ENCODE data around the gene MAPK10.
"Not testable (repeated sequence)": the region's sequence is repeated elsewhere in the genome, so short reads cannot be mapped to it uniquely, and the experiment has no call there.

Gene MAPK10

GRCh38 chr4:86334020-86334750, 25.7 kb downstream of the MAPK10 start:
- DNase-seq = no peak

- no peak for DNase-seq
These were observed 26.6 kb downstream of the MAPK10 start for GRCh38 chr4:86333236-86333635.

DNA sequence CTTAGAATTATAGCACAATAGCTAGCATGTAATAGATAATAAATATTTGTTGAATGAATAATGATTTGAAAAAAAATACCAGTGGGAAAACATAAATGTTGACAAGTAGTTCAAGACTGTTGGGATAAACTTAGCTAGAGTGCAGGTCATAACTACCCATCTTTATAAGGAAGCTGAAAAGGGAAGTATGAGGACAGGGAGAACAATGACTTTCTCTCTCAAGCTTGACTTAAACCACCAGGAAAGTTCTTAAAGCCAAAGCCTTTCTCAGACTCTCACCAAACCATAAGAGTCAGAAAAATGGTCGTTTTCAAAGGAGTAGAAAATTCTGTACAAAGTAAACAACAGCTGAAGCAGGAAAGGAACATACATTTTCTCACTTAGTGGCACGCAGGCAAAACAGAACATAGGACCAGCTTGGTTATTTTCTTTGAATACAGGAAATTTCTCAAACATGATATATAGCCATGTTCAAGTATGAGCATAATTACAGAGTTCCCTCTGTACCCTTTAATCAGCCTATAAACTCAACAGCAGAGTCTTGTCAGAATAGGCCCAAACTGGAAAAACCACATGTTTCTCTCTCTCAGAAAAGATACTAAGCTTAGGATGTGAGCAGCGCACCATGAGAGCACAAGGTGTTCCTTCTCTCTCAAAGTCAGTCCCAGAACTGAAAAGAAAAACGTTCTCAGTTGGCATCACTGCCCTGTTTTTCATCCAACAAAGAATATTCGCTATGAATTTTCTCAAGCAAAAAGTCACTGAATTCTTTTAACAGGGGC, 28.7 kb downstream of the MAPK10 start:
- no peak for DNase-seq

DNA sequence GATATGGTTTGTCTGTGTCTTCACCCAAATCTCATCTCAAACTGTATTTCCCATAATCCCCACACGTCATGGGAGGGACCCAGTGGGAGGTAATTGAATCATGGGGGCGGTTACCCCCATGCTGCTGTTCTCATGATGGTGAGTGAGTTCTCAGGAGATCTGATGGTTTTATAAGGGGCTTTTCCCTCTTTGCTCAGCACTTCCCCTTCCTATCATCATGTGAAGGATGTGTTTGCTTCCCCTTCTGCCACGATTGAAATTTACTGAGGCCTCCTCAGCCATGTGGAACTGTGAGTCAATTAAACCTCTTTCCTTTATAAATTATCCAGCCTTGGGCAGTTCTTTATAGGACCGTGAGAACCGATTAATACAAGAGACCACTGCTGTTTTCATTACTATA, 29.4 kb downstream of the MAPK10 start:
- DNase-seq = not testable (repeated sequence)

GRCh38 chr4:86329431-86329830, 30.4 kb downstream of the MAPK10 start:
- no peak for DNase-seq

DNA sequence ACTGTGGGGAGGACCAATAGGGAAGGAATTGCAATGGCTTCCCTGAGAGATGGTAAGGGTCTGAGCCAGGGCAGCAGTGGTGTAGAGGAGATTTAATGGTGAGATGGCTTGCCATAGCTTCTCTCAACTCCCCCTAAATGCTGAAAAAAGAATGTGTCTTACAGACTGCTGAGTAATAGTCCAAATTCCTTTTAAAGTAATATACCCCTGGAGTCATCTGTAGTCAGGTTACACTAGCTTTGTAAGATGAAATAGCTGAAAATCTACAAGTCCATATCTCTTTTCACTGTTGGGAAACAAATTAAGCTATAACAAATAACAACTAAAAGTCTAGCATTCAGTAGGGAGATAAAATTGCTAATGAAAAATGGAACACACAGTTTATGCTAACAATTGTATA, 33.5 kb downstream of the MAPK10 start:
- DNase-seq = no peak

GRCh38 chr4:86319390-86319789, 40.5 kb downstream of the MAPK10 start:
- no peak for DNase-seq

- no peak for DNase-seq
These were observed 44.3 kb downstream of the MAPK10 start for GRCh38 chr4:86315579-86315978.

DNA sequence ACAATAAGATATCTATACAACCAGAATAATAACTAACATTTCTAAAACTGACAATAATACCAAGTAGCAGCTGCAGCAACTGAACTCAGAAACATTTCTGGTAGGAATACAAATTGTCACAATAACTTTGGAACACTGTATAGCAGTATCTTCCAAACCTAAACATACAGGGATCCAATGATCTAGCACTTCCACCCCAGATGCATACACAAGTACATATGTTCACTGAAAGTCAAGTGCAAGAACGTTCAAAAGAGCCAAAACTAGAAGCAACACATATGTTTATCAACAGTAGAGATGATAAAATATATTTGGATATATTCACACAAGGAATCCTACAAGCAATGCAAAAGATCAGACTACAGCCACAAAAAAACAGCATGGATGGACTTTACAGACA, 46.2 kb downstream of the MAPK10 start:
- no peak for DNase-seq

GRCh38 chr4:86307432-86307831, 52.4 kb downstream of the MAPK10 start:
- DNase-seq = no peak

GRCh38 chr4:86306816-86307215, 53.0 kb downstream of the MAPK10 start:
- peak; percentile 4 for DNase-seq

DNA sequence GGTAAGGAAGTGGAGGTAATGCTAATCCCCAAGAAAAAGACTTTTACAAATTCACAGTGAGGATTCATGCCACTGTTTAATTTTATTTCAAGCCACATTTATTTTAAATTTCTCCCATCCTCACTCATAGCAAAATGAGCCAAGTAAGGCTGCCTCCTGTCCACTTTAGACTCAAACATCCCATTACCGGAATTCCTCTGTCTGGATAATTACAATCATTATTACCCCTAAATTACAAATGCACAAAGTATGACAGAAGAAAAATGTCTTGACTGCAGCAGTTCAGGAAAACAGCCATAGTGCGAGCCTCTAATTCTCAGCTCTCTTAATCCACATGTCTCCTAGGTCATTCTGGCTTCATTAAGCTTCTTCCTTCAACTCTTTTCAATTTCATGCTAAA, 57.0 kb downstream of the MAPK10 start:
- DNase-seq = no peak

DNA sequence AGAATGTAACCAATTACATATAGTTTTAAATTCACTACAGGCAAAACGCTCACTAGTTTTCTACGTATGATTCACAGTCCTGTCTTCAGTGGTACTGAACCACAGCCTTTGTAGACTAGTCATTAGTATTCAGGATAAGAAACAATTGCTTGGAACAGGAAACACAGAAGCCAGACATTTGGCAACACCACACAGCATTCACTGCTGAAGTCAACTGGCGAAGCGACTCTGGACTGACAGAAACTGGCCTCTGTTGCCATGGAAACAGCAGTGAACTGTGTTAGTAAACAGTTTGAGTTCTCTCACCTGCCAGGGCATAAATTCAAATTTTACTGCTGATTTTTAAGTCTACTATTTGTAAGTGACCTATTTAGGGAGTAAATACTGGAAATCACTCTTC, 57.6 kb downstream of the MAPK10 start:
- DNase-seq = peak; percentile 11

DNA sequence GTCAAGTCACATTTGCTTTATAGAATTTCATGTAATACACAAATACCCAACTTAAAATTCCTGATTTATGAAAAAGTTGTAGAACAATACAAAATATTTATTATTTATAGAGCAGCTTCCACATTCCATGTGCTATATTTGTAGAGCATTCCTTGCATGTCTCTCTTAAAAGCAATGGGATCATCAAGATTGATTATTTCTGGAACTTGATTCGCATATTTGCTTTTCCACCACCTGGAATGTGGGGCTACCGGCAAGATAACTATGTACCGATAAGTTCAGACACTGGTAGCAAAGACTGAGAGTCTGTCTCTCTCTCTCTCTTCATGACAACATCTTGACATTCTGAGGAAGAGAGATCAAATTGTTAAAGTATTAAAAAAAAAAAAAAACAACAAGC, 59.3 kb downstream of the MAPK10 start:
- DNase-seq = no peak

DNA sequence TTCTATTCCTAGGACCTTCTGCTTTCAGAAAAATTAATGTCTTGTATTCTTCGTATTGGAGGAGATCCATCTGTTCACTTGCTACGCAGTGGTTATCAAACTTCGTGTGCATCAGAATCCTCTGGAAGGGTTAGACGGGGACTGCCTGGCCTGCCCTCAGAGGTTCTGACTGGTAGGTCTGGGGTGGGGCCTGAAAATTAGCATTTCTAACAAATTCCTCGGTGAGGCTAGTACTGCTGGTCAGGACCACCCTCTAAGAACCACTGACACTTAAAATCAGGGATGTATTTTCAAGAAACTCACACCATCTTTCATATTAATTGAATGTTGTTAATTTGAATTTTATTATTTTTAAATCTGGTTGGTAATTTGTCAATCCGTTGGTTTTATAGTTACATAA, 63.0 kb downstream of the MAPK10 start:
- DNase-seq = no peak

DNA sequence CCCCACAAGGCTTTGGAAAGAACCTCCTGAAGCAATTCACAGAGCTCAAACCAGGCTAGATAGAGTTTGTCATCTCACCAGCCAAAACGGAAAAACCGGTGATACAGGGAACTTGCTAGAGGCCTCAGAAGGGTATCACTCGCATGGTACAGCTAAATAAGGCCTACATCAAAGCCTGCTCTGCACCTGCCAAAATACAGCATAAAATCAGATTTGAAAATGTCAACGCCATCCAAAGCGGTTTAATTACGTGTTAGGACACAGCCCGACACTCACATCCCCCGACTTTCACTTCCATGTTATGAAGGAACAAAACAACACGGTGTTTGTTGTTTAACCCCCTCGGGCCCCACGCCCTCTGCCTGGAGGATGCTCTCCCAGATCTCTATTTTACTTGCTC, 65.0 kb downstream of the MAPK10 start:
- no peak for DNase-seq

- DNase-seq = no peak
These were observed 68.7 kb downstream of the MAPK10 start for GRCh38 chr4:86291180-86291579.

DNA sequence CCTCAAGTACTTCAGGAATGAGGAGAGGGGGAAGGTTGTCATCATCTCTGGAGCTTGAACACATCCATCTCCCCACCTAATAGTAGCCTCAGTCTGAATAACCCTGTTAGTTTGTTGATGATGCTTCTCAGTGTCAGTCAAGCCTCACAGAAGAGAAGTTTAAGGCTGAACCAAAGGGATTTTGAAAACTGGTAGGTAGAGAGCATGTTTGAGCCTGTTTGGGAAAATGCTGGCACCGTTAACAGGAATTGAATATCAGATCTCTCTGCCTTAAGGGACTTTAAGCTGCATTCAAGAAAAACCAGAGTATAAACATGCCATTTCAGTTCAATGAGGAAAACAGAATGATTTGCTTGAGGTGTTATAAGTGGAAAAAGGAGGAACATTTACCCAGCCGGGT, 73.1 kb downstream of the MAPK10 start:
- DNase-seq = no peak

DNA sequence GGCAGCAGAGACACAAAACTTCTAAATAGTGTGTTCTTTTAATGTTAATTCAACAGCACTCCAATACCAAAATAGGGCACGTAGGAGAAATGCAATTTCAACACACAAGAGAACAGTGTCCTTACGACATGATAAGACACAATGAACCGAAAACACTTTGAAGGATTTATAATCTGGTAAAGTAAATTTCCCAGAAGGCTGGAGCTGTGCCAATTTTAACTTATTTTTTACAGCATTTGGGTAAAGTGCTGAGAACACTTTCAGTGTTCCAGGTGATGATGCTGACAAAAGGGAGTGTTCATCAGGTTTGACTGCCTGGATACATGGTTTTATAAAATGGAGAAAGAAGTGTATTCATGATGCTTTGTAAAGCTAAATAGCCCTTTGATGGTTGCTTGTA, 76.5 kb downstream of the MAPK10 start:
- DNase-seq = no peak

- no peak for DNase-seq
These were observed 79.6 kb downstream of the MAPK10 start for GRCh38 chr4:86280246-86280645.

DNA sequence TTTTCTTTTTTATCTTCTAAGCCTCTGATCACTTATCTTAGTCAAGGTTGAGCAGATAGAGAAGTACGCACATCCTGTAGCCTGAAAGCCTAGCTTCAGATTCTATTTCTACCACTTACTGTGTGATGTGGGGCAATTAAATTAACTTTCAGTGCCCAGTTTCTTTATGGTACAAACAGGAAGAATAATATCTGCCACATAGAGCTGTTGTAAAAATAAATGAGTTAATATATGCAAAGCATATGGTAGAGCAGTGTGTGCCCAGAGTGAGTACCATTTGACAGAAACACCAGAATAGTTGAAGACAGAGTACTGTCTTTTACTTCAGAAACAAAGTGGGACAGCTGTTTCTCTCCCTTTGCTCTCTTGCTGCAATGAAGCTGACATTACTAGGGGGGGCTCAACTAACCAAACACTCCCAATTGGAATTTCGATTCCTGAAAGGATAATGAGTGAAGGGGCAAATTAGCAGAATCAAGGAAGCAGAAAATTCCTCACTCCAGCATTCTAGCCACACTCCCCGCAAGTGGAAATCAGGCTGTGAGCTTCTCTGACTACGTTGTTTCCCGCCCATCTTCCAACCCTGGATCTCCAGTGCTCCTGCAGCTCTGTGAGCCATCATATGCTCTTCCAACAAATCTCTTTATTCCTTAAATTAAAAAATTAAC, 80.4 kb downstream of the MAPK10 start:
- DNase-seq = no peak

GRCh38 chr4:86278126-86278525, 81.7 kb downstream of the MAPK10 start:
- no peak for DNase-seq

DNA sequence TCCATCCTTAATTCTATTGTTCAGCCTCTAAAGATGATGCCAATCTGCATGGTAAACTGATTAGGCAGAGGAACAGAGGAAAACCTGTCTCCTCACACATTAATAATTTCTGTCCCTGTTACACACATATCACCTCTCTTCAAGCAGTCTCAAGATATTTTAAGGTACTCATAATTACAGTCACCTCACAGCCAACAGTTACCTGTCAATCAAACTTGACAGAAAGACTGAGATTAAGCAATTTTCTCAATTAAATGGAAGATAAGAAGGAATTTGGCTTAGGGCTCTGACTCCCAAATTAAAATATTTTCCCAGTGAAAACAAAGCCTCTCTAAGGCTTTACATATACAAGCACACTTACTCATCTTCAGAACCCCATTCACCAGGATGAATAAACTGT, 85.2 kb downstream of the MAPK10 start:
- DNase-seq = no peak

DNA sequence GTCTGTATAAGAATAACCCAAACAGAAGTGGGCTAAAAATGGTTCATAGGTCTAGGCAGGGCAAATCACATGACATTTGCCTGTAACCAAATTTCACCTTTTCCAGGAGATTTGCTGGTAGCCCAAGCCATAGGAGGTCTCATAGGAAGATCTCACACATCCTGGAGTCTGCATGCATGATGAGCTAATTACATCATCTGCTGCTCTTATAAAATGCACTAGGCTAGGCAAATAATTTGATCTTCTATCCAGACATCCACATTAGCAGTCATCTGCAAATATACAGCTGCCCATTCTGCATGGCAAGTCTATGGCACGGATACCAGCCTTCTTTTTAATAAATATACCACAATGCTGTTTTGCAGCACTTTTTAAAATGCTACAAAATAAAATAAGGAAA, 87.2 kb downstream of the MAPK10 start:
- no peak for DNase-seq

Measured in NCI-H226 (cell line).